ENCODE measurements around the gene SLC4A1.

GRCh38 chr17:44256671-44257070 lies 11.3 kb downstream of the SLC4A1 start:
- no peak for TF ChIP-seq EZH2 (optimal IDR thresholded peaks at IDR 0.05; ENCODE audit: low read depth, low read length)
- TF ChIP-seq CTCF (IDR thresholded peaks at IDR 0.05; ENCODE audit: low read length) = no peak
- no peak for TF ChIP-seq EZH2phosphoT487 (IDR thresholded peaks at IDR 0.05; ENCODE audit: low read length)

All from MM.1S (cell line).